ENCODE results near the gene MAML3.

MAML3 gene

GRCh38 chr4:140133576-140133975 lies 20.4 kb downstream of the MAML3 start:
- no peak for DNase-seq (ENCODE audit: low read depth)
- TF ChIP-seq, protein P1, sequence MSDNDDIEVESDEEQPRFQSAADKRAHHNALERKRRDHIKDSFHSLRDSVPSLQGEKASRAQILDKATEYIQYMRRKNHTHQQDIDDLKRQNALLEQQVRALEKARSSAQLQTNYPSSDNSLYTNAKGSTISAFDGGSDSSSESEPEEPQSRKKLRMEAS (IDR thresholded peaks at IDR 0.05; ENCODE audit: low read depth, low read length) = no peak
- no peak for TF ChIP-seq POLR2A (IDR thresholded peaks at IDR 0.05; ENCODE audit: extremely low read depth, insufficient read length)
- TF ChIP-seq MYC (IDR thresholded peaks at IDR 0.05; ENCODE audit: low read depth, low read length) = no peak
- TF ChIP-seq CTCF (IDR thresholded peaks at IDR 0.05; ENCODE audit: low read depth, low read length) = no peak

DNA sequence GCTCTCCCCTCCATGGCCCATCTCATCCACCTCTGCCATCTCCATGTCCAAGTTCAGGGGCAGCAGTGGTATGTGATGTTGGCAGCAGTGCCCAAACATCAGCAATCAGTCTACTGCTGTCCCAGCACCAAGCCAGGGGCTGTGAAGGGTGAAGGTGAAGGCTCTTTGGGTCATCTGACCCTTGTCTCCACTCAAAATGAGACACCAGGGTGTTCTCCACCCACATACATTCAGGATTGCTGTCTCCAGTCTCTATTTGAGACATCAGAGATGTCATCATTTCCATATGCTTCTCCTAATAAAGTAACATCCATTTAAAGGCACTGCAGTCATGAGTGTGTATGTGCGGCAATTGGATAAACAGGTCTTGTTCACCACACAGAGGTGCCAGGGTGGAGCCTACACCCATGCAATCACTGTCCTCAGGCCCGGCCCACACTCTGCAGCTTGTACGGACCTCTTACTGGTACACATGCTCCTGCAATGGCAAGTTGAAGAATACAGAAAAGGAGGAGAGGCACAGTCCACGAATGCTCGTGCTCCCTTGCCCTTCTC lies 22.2 kb downstream of the MAML3 start:
- no peak overlapping the region for H3K4me3 ChIP-seq (ENCODE audit: low read depth, low read length)
- no peak for DNase-seq (ENCODE audit: low read depth)
- TF ChIP-seq POLR2A (IDR thresholded peaks at IDR 0.05; ENCODE audit: extremely low read depth, insufficient read length) = no peak
- TF ChIP-seq, protein P1 (IDR thresholded peaks at IDR 0.05; ENCODE audit: low read depth, low read length) = no peak
- no peak for TF ChIP-seq MYC (IDR thresholded peaks at IDR 0.05; ENCODE audit: low read depth, low read length)
- no peak for TF ChIP-seq CTCF (IDR thresholded peaks at IDR 0.05; ENCODE audit: low read depth, low read length)

More at GRCh38 chr4:140133576-140133975, 20.4 kb downstream of the MAML3 start:
- H3K4me3 ChIP-seq (ENCODE audit: low read depth, low read length) = no peak overlapping the region

DNA sequence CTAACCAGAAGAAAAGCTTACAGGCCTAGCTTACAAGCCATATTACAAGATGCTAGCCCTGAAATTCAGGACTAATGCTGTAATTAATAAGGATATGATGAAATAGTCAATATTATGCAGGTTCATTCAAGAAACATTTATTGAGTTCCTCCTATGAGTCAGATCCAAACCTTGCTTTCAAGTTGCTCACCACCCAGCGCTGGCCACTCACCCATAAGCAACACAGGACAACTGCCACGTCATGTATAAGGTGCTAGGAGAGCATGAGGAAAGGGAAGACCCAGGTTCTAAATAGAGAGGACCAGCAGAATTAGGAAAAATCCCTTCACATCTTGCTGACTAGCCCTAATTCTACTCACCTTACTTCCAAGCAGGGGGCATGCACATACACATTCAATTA lies 23.3 kb downstream of the MAML3 start:
- H3K4me3 ChIP-seq (ENCODE audit: low read depth, low read length) = no peak overlapping the region
- DNase-seq (ENCODE audit: low read depth) = peak; percentile 21
- TF ChIP-seq MYC (IDR thresholded peaks at IDR 0.05; ENCODE audit: low read depth, low read length) (no peak), POLR2A (IDR thresholded peaks at IDR 0.05; ENCODE audit: extremely low read depth, insufficient read length) (no peak), CTCF (IDR thresholded peaks at IDR 0.05; ENCODE audit: low read depth, low read length) (no peak)
- TF ChIP-seq, protein P1 (IDR thresholded peaks at IDR 0.05; ENCODE audit: low read depth, low read length) = no peak

- no peak for DNase-seq (ENCODE audit: low read depth)
- TF ChIP-seq, protein P1 (IDR thresholded peaks at IDR 0.05; ENCODE audit: low read depth, low read length) = no peak
- TF ChIP-seq CTCF (IDR thresholded peaks at IDR 0.05; ENCODE audit: low read depth, low read length) = no peak
- no peak overlapping the region for H3K4me3 ChIP-seq (ENCODE audit: low read depth, low read length)
Measured at GRCh38 chr4:140127422-140127821, 26.6 kb downstream of the MAML3 start.

- no peak for DNase-seq (ENCODE audit: low read depth)
- H3K4me3 ChIP-seq (ENCODE audit: low read depth, low read length) = no peak overlapping the region
- TF ChIP-seq MYC (IDR thresholded peaks at IDR 0.05; ENCODE audit: low read depth, low read length) = no peak
- TF ChIP-seq, protein P1 (IDR thresholded peaks at IDR 0.05; ENCODE audit: low read depth, low read length) = no peak
- no peak for TF ChIP-seq POLR2A (IDR thresholded peaks at IDR 0.05; ENCODE audit: extremely low read depth, insufficient read length)
- no peak for TF ChIP-seq CTCF (IDR thresholded peaks at IDR 0.05; ENCODE audit: low read depth, low read length)
Measured at GRCh38 chr4:140126261-140126660, 27.7 kb downstream of the MAML3 start.

All from NB4 (cell line).